MM.1S (cell line): ENCODE results near the gene PTPRG.

Source experiments
- DNase-seq: peaks from one replicate; pipeline ENCODE4 v3.0.0-alpha.2; 2015
- H2AFZ ChIP-seq: fragments of 300-600 bp; sonication (generic); 2 replicates; pipeline ENCODE4 v1.6.0; 2016; ENCODE audit warnings: antibody characterized with exemption, low read length
- H3F3A ChIP-seq: fragments of 300-600 bp; sonication (generic); 2 replicates; pipeline ENCODE4 v1.6.1; 2016; ENCODE audit warnings: mild to moderate bottlenecking, antibody characterized with exemption, low read length, moderate library complexity, mixed read lengths; ENCODE audit not compliant: insufficient read depth
- H3K27ac ChIP-seq: fragments of 300-600 bp; sonication (generic); 2 replicates; pipeline ENCODE4 v1.5.1; 2016; ENCODE audit warnings: mild to moderate bottlenecking, low read length
- H3K27me3 ChIP-seq: fragments of 300-600 bp; sonication (generic); replicated peaks from 2 replicates; pipeline ENCODE4 v1.6.0; 2016; ENCODE audit warnings: low read length; ENCODE audit not compliant: insufficient read depth
- H3K36me3 ChIP-seq: fragments of 300-600 bp; sonication (generic); replicated peaks from 2 replicates; pipeline ENCODE4 v1.6.1; 2016; ENCODE audit warnings: mild to moderate bottlenecking, low read length, mixed read lengths; ENCODE audit not compliant: insufficient read depth
- H3K4me1 ChIP-seq: fragments of 300-600 bp; sonication (generic); 2 replicates; pipeline ENCODE4 v1.6.1; 2016; ENCODE audit warnings: low read length, mixed read lengths
- H3K4me2 ChIP-seq: fragments of 300-600 bp; sonication (generic); 2 replicates; pipeline ENCODE4 v1.6.0; 2016; ENCODE audit warnings: low read depth, low read length
- H3K4me3 ChIP-seq: fragments of 300-600 bp; sonication (generic); 2 replicates; pipeline ENCODE4 v1.5.1; 2016; ENCODE audit warnings: low read length, mixed read lengths
- H3K79me2 ChIP-seq: fragments of 300-600 bp; sonication (generic); 2 replicates; pipeline ENCODE4 v1.6.1; 2016; ENCODE audit warnings: mixed run types, low read length, mixed read lengths
- H3K9ac ChIP-seq: fragments of 300-600 bp; sonication (generic); 2 replicates; pipeline ENCODE4 v1.6.1; 2016; ENCODE audit warnings: low read length, mixed read lengths
- H3K9me2 ChIP-seq: fragments of 300-600 bp; sonication (generic); replicated peaks from 2 replicates; pipeline ENCODE4 v1.6.1; 2016; ENCODE audit warnings: mild to moderate bottlenecking, low read length, mixed read lengths; ENCODE audit not compliant: insufficient read depth
- H3K9me3 ChIP-seq: fragments of 300-600 bp; sonication (generic); replicated peaks from 2 replicates; pipeline ENCODE4 v1.6.1; 2016; ENCODE audit warnings: mild to moderate bottlenecking, low read length, mixed read lengths; ENCODE audit not compliant: insufficient read depth
- H4K20me1 ChIP-seq: fragments of 300-600 bp; sonication (generic); 2 replicates; pipeline ENCODE4 v1.6.1; 2016; ENCODE audit warnings: mild to moderate bottlenecking, low read length, moderate library complexity, mixed read lengths; ENCODE audit not compliant: insufficient read depth
- CTCF ChIP-seq: fragments of 300-600 bp; sonication (generic); IDR thresholded peaks from 2 replicates; pipeline ENCODE4 v1.5.1; 2016; ENCODE audit warnings: antibody characterized with exemption, low read length, mixed read lengths
- EZH2 ChIP-seq: fragments of 300-600 bp; sonication (generic); optimal IDR thresholded peaks from 2 replicates; pipeline ENCODE3; 2017; ENCODE audit warnings: low read depth, mild to moderate bottlenecking, antibody characterized with exemption, low read length, mixed read lengths
- EZH2phosphoT487 ChIP-seq: fragments of 300-600 bp; sonication (generic); IDR thresholded peaks from 2 replicates; pipeline ENCODE4 v1.6.1; 2018; ENCODE audit warnings: antibody characterized with exemption, low read length

PTPRG gene

GRCh38 chr3:61946570-61947324, 385.4 kb downstream of the PTPRG start:
- no peaks in the 10 kb centered on the region for H3K9me3 ChIP-seq
- no peaks in the 10 kb centered on the region for H3K27me3 ChIP-seq
- H3K4me1 ChIP-seq = no peaks in the 10 kb centered on the region
- H3F3A ChIP-seq = no peaks in the 10 kb centered on the region
- H3K4me2 ChIP-seq = no peak overlapping the region
- DNase-seq = no peak
- no peak overlapping the region for H3K4me3 ChIP-seq
- no peak overlapping the region for H3K27ac ChIP-seq
- no peaks in the 10 kb centered on the region for H3K79me2 ChIP-seq
- no peaks in the 10 kb centered on the region for H3K9me2 ChIP-seq
- H3K9ac ChIP-seq = no peak overlapping the region
- no peaks in the 10 kb centered on the region for H4K20me1 ChIP-seq
- TF ChIP-seq CTCF (no peak), EZH2phosphoT487 (no peak), EZH2 (no peak)
- H2AFZ ChIP-seq = no peak overlapping the region
- no peaks in the 10 kb centered on the region for H3K36me3 ChIP-seq

- no peaks in the 10 kb centered on the region for H3K9me2 ChIP-seq
- no peaks in the 10 kb centered on the region for H3K4me1 ChIP-seq
- H3K4me3 ChIP-seq = no peak overlapping the region
- H3K79me2 ChIP-seq = no peaks in the 10 kb centered on the region
- no peak overlapping the region for H3K4me2 ChIP-seq
- no peak overlapping the region for H3K27ac ChIP-seq
- no peaks in the 10 kb centered on the region for H4K20me1 ChIP-seq
- no peaks in the 10 kb centered on the region for H3K36me3 ChIP-seq
- no peaks in the 10 kb centered on the region for H3F3A ChIP-seq
- TF ChIP-seq EZH2 (no peak), EZH2phosphoT487 (no peak), CTCF (no peak)
- no peaks in the 10 kb centered on the region for H3K9me3 ChIP-seq
- H3K9ac ChIP-seq = no peak overlapping the region
- H2AFZ ChIP-seq = no peak overlapping the region
- no peak for DNase-seq
- no peaks in the 10 kb centered on the region for H3K27me3 ChIP-seq
Observed at GRCh38 chr3:61947456-61947855, 386.1 kb downstream of the PTPRG start.

GRCh38 chr3:61948699-61949305, 387.4 kb downstream of the PTPRG start:
- Histone ChIP-seq H3K9ac (no peak overlapping the region), H3K79me2 (no peaks in the 10 kb centered on the region), H3K4me3 (no peak overlapping the region), H3K36me3 (no peaks in the 10 kb centered on the region), H3K4me2 (no peak overlapping the region), H3K27ac (no peak overlapping the region), H3K9me3 (no peaks in the 10 kb centered on the region), H3K9me2 (no peaks in the 10 kb centered on the region), H3K27me3 (no peaks in the 10 kb centered on the region), H2AFZ (no peak overlapping the region), H3K4me1 (no peaks in the 10 kb centered on the region), H3F3A (no peaks in the 10 kb centered on the region), H4K20me1 (no peaks in the 10 kb centered on the region)
- DNase-seq = no peak
- TF ChIP-seq CTCF (no peak), EZH2 (no peak), EZH2phosphoT487 (no peak)
